OCI-M2 (cell line): ENCODE measurements around the gene ARIH1.
A peak's percentile ranks its signal among the peaks of the same experiment; 100 is the strongest.

Experiments
- DNase-seq: peaks from one replicate; lab custom pipeline; 2025; ENCODE audit not compliant: unreplicated experiment; lab: John Stamatoyannopoulos, UW

Gene ARIH1

DNA sequence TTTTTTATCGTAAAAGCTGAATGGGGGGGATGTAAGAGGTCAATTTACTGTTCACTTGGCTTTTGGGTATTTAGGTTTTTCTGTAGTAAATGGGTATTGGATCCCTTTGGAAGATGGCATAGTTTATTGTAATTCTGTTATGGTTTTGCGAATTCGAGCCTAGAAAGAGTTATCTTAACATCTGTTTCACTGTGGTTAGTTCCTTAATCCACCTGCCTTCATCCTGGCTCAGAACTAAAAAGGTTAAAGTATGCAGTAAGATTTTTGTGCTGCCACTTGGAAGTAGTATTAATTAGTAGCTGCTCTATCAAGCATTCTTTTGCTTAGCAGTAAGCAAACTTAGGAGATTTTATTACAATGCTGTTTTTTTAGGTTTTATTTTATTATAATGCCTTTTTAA lies 62.4 kb downstream of the ARIH1 start:
- DNase-seq, result no peak

DNA sequence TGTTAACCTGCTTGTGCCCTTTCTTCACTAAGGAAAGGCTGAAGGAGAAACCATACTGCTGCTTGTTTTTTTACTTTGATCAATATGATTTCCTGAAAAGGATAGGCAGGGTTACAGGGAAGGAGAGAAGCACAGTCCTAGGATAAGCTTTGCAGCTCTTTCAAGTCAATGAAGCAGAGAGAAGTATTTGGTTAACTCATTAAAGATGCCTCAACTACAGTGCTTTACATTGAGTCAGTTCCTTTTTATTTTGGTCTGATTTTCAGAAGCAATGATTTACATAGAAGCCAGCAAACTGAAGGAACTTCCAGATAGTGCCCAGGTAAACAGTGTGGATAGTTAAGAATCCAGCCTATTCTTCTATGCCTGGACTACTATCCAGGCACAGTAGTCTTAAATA lies 64.8 kb downstream of the ARIH1 start:
- no peak for DNase-seq

DNA sequence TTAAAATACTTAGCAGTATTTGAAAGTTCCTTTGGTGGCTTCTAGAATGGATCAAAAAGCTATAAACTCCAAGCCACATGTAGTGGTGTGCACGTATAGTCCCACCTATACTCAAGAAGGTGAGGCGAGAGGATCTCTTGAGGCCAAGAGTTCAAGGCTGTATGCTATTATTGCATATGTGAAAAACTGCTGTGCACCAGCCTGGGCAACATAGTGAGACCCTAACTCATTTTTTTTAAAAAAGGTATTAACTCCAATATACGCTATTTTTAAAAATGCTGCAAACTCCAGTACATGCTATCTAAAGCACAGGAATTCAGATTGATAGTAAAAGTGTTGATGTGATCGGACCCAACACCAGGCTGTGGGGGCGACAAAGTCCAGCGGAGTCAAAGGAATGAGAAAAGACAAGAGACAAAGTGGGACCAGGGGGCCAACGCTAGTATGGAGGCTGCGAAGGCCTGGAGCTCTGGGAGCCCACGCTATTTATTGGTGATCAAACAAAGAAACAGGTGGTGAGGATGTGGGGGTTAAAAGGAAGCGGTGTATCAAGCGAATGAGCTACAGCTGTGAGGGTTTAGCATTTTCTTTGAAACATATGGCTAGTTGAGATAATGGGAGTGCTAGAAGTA lies 66.6 kb downstream of the ARIH1 start:
- DNase-seq, result no peak

DNA sequence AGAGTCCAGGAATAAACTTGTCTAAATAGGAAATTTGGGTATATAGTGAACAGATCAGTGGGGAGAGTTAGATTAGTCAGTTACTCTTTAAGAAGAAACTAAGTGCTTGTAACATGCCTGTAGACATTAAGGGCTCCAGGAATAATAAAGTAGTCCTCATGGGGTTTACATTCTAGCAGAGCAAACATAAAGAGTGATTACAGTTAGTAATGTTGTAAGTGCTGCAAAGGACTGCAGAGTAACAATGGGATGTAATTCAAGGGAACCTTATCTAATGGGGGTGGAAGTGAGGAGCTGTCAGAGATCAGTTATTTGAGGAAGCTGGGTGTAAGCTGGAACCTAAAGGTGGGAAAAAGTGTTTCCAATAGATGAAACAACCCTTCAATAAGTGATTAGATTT lies 67.5 kb downstream of the ARIH1 start:
- no peak for DNase-seq

DNA sequence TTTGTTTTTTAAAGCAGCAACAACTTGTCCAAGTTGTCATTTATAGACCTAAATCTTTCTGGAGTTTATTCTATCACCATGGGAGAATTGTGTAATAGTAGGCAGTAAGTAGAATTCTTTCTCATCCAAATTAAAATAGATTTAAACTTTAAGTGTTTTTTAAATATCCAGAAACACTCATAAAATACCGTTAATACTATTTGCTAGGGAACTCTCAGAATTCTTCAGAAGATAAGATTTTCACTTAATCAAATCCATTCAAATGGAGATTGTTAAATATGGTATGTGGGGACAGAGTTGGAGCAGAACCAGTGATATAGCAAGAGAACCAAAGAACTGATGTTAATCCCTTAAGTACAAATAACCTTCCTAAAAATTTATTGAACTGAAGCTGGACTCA lies 71.0 kb downstream of the ARIH1 start:
- DNase-seq, result no peak

DNA sequence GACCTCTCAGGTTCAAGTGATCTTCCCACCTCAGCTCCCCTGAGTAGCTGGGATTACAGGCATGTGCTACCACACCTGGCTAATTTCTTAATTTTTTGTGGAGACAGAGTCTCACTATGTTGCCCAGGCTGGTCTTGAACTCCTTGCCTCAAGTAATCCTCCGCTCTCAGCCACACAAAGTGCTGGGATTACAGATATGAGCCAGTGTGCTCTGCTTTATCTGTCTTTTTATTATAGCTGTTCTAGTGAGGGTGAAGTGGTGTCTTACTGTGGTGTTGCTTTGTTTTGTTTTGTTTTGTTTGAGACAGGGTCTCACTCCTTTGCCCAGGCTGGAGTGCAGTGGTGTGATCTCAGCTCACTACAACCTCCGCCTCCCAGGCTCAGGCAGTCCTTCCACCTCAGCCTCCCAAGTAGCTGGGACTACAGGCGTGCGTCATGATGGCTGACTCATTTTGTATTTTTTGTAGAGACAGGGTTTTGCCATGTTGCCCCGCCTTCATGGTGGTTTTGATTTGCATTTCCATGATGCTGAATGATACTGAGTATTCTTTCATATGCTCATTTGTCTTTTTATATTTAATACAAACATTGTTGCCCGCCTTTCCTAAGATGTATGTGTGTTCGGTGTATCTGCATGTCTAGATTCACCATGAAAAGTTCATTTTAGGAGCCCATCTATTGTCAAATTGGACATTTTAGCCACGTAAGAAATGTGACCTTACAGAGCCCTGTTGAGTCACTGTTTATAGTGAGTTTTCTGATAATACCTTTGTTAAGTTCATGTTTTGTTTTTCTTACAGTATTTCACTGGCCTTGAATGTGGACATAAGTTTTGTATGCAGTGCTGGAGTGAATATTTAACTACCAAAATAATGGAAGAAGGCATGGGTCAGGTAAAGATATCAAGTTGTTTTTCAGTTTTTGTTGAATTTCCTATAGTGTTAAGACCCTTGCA lies 80.6 kb downstream of the ARIH1 start:
- DNase-seq, result no peak

DNA sequence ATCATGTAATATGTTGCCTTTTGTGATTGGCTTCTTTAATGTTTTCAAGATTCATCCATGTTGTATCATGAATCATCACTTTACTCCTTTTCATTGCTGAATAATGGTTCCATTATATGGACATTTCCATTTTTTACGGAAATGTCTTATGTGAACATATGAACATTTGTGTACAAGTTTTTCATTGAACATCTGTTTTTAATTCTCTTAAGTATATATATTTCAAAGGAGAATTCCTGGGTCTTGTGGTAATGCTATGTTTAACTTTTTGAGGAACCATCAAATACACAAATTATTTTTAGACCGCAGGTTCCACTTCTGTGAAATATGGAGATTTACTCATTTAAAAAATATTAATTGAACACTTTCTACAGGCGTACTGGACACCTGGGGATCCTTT lies 85.7 kb downstream of the ARIH1 start:
- no peak for DNase-seq

DNA sequence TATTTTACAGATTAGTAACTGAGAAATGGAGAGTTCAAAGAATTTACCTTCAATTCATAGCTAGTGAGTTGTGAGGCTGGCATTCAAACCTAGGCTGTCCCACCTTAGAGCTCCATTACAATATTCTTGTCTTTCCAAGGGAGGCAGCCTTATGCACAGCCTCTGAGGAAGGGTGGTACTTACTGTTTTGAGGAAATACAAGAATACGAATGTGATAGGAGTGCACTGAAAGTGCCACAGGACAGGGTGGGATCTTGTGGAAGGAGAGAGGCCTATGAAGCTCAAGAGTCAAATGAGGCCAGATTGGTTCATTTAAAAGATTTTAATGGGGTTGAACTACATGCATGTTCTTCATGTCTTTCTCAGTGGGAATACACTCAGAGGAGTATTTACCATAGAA lies 86.3 kb downstream of the ARIH1 start:
- no peak for DNase-seq

DNA sequence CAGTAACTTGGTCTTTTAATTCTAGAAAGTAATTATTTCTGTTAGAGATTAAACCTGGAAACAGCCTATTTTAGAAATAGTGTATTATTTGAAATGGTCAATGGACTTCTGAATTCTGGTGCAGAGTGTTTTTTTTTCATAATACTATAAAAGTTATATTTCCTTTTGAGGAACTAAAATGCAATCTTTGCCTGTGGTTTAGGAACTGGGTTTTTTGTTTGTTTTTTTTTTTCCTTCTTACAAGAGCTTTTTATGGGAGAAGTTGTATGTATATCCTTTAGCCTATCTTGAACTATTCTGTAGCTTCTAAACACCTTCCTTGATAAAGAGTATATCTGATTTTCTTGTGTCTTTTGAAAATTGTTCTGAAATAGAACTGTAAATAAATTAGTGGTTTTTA lies 88.3 kb downstream of the ARIH1 start:
- DNase-seq, result no peak

DNA sequence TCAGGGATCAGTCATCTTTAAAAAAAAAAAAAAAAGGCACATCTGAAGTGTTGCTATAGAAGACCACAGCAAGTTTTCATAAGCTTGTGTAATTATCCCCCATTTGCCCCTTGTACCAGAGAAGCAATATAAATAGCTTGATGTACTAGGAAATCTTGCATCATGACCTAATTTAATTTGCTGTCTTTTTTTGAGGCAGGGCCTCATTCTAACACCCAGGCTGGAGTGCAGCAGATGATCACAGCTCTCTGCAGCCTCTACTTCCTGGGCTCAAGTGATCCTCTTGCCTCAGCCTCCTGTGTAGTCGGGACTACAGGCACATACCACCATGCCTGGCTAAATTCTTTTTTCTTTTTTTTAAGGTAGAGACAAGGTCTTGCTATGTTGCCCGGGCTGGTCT lies 88.7 kb downstream of the ARIH1 start:
- DNase-seq, result no peak

DNA sequence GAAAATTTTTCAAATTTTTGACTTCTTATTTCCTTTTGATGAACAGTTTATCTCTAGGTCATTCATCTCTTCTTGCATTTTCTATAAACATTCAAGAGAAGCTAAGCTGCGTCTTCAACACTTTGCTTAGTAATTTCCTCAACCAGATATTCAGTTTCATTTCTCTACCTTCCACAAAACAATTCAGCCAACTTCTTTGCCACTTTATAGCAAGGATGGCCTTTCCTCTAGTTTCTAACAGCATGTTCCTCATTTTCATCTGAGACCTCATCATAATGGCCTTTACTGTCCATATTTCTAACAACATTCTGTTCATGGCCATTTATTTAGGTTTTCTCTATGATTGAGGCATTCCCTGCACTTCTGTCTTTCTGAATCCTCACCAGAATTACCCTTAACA lies 90.0 kb downstream of the ARIH1 start:
- DNase-seq, result no peak

DNA sequence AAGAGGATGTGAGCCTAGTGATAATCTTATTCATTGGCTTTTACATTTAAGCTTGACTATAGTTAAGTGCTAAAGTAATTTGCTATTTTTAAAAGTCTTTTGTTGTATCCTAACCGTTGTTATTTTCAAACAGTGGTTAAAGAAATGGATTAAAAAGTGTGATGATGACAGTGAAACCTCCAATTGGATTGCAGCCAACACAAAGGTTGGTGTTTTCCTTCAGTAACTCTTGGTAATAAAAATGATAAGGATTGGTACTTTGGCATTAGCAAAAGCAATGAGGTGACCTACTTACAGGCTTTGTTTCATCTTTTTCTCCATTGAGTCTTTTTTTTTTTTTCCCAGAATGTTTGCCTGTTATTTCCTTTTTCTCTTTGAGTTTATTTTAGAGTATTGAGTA lies 92.8 kb downstream of the ARIH1 start:
- DNase-seq, result no peak

DNA sequence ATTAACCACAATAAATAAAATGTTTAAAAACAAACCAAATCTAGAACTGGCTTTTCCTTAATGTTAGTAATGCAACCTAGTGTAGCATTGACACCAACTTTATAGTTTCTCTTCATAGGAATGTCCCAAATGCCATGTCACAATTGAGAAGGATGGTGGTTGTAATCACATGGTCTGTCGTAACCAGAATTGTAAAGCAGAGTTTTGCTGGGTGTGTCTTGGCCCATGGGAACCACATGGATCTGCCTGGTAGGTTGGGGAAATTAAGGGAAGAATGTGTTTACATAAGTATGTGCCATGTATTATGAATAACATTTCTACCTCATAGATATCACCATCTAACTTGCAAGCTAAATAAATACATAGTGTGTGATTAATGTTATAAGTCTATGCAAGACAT lies 95.9 kb downstream of the ARIH1 start:
- DNase-seq, result no peak

DNA sequence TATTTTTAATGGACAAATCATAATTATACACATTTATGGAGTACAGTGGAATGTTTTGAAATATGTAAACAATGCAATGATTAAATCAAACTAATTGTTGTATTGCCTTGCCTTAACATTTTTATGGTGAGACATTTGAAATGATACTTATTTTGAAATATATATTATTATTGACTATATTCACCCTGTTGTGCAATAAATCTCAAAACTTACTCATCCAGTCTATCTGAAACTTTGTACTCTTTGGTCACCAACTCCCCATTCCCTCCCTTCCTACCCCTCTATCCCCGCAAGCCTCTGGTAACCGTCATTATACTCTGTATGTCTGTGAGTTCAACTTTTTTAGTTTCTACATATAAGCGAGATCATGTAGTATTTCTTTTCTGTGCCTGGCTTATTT lies 105.7 kb downstream of the ARIH1 start:
- no peak for DNase-seq

DNA sequence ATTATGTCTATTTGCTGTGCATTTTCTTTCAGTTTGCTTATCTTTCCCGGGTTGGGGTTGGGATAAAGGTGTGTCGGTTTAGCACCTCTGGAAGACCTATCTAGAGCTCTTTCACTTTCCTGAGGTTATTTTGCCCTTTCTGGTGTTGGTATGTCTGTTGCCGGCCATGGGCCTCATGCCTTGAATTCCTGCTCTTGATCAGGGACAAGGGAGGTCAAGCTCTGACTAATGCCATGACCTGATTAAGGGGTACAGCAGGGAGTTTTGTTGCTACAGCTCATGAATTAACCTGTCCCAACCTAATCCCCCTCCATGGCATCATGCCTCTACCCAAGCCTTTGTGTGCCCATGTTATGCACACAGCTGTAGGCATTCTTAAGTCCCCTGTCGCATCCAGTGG lies 109.9 kb downstream of the ARIH1 start:
- DNase-seq, result no peak

DNA sequence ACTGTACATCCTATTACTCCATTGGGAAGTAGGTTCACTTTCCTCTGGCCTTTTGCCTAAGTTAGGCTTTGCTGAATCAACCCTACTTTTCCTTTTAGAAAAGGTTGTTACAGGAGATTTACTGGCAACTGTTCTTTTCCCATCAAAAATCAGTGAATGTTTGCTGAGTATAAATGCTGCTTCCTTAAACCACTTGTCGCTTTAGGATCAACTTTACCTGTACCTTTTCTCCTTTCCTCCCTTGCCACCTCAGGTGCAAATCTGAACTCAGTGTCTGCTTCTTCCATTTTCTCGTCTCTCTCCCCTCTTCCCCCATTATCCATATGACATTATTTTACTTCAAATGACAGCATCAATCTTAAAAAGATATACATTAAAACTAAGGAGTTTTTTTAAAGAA lies 110.9 kb downstream of the ARIH1 start:
- DNase-seq, result no peak

DNA sequence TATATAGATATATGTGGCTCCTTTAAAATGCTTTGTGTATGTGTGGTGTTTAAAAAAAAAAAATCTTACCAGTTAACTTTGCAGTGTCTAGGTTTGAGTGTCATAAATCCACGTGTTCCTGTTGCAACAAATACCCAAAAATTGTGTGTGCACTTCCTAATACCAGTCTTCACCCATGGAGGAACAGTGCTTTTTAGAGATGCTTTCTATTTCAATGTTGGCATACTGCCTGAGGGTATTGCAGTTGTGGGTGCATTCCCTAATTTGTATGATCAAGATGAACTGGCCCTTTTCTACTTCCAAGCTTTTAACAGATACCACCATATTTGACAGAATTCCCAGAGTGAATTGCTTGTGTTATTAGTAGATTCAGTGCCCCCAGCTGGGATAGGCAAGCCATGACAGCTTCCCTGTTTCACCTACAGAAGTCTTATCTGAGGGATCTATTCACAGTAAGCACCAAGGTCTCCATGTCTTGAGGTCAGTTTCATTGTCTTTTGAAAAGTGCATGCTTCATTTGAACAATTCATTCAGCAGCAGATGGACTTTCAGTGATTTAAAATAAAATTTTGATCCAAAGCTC lies 111.4 kb downstream of the ARIH1 start:
- no peak for DNase-seq

DNA sequence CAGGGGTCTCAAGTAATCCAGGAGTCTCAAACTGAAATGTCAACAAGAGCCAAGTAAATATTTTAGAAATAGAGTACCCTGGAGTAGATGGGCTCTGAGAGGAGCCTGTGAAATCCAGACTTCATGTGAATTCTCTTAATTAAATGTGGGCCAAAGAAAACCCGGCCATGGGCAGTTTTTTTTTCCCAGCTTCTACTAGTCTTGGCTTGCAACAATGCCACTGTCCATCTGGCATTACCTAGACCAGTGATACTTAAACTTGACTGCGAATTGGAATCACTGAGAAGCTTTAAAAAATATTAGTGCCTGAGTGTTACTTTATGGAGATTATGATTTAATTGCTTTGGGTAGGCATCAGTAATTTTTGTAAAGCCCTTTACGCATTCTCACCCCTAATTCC lies 114.0 kb downstream of the ARIH1 start:
- no peak for DNase-seq

DNA sequence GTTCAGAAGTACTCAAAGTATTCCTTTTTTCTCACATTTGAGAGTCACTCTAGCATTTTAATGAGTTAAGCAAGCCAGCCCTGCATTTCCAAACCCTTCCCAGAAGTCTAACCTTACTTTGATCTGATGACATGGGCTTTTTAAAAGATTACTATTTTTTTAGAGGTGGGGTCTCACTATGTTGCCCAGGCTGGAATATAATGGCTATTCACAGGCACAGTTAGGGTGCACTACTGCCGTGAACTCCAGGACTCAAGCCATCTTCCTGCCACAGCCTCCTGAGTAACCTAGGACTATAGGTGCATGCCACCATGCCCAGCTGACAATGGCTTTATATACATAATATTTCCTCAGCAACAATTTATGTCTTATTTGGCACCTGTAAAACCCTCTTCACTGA lies 116.3 kb downstream of the ARIH1 start:
- DNase-seq, result no peak

DNA sequence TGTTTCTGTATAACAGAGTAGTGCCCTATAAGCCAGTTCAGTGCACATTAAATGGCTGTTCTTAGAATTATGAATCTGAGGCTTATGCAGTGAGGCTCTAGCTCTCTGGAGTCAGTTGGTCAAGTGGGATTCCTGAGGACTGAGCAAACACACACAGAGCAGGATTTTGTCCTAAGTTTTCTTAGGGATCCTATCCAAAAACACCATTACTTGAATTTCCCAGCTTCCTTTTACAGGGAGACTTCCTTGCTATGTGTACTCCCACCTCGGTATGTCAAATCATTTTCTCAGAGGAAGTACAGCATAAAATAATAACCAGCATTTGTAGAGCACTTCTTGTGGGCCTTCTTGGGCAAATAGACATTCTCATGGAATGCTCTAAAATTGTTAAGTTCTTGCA lies 117.2 kb downstream of the ARIH1 start:
- DNase-seq, result no peak

DNA sequence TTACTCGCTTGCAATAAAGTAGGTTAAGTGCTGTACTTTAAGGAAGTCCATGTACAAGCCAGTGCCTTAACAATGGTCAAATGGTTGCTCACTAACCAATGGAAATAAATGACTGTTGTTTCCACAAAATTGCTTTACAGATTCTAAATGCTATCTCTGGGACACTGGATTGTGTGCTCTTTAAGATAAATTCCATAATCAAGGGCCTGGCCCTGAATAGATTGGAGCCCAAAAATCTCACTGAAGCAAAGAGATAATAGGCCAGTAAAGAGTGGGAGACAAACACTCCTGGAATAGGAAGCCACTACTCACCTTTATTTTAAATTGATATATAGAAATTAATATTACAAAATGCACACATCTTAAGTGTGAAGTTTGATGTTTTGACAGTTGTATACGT lies 118.0 kb downstream of the ARIH1 start:
- peak; percentile 47 for DNase-seq

DNA sequence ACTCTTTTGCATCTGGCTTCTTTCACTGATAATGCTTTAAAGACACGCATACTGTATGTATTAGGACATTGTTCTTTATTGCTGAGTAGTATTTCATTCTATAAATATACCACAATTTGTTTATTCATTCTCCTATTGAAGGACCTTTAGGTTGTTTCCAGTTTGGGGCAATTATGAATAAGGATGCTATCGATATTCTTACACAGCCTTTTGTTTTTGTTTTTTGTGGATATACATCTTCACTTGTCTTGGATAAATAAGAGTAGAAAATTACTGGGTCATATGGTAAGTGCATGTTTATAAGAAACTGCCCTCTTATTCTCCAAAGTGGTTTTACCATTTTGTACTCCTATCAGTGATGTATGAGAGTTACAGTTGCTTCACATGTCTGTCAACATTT lies 118.5 kb downstream of the ARIH1 start:
- DNase-seq, result no peak
